Fibroblast of lung (primary cell): Measurements from ENCODE around the gene ZNF385B. TPM values are rescaled to one million over a fixed set of nuclear protein-coding genes. Genes with fewer than 3 reads are reported as not detected.

Experiments used
- DNase-seq, 2 donors: peaks; one replicate each; pipeline versions ENCODE4 v3.0.0 to v3.0.0-alpha.2; 2010; ENCODE audit warnings: low read depth in 2 of 2
- H2AFZ ChIP-seq: 2 replicates; pipeline ENCODE4 v1.5.1; 2012; ENCODE audit warnings: low read length, control low read depth, inconsistent platforms
- H3K27ac ChIP-seq: 2 replicates; pipeline ENCODE4 v1.5.1; 2011; ENCODE audit warnings: low read length, control low read depth; ENCODE audit not compliant: insufficient read depth
- H3K27me3 ChIP-seq: 2 replicates; pipeline ENCODE4 v1.5.1; 2011; ENCODE audit warnings: mild to moderate bottlenecking, low read length; ENCODE audit not compliant: control insufficient read depth, insufficient read depth
- H3K36me3 ChIP-seq: 2 replicates; pipeline ENCODE4 v1.5.1; 2011; ENCODE audit warnings: low read length; ENCODE audit not compliant: control insufficient read depth, insufficient read depth
- H3K4me1 ChIP-seq: 2 replicates; pipeline ENCODE4 v1.5.1; 2011; ENCODE audit warnings: low read length; ENCODE audit not compliant: control insufficient read depth, insufficient read depth; ENCODE audit errors: extremely low read depth
- H3K4me2 ChIP-seq: 2 replicates; pipeline ENCODE4 v1.5.1; 2011; ENCODE audit warnings: low read length, control low read depth; ENCODE audit not compliant: insufficient read depth; ENCODE audit errors: extremely low read depth
- H3K4me3 ChIP-seq, 4 experiments: fragments of 200-600 bp in 1 of 4; sonication (generic) in 1 of 4; replicated peaks in 1 of 4; 2 replicates each; pipeline ENCODE4 v1.5.1; 2011 to 2016; ENCODE audit warnings: low read length in 4 of 4, low read depth in 3 of 4, mild to moderate bottlenecking in 3 of 4, control low read depth in 2 of 4, inconsistent platforms in 1 of 4, mixed read lengths in 1 of 4; ENCODE audit not compliant: insufficient read depth in 1 of 4; ENCODE audit errors: control extremely low read depth in 1 of 4
- H3K79me2 ChIP-seq: 2 replicates; pipeline ENCODE4 v1.5.1; 2012; ENCODE audit warnings: mild to moderate bottlenecking, low read length, inconsistent platforms; ENCODE audit not compliant: control insufficient read depth, insufficient read depth
- H3K9ac ChIP-seq: 2 replicates; pipeline ENCODE4 v1.5.1; 2011; ENCODE audit warnings: mild to moderate bottlenecking, low read length, control low read depth; ENCODE audit not compliant: insufficient read depth
- H3K9me3 ChIP-seq: 2 replicates; pipeline ENCODE4 v1.5.1; 2012; ENCODE audit warnings: low read depth, low read length; ENCODE audit not compliant: control insufficient read depth, insufficient read depth
- H4K20me1 ChIP-seq: 2 replicates; pipeline ENCODE4 v1.5.1; 2011; ENCODE audit warnings: low read length; ENCODE audit not compliant: control insufficient read depth, insufficient read depth; ENCODE audit errors: extremely low read depth
- EZH2 ChIP-seq: IDR thresholded peaks from 2 replicates; pipeline ENCODE4 v1.5.1; 2012; ENCODE audit warnings: low read length, control low read depth, mild to moderate bottlenecking; ENCODE audit errors: missing control alignments
- polyA plus RNA-seq, 2 donors: library from polyadenylated mRNA; depleted of rRNA in 1 of 2; stranded (reverse) in 1 of 2; unstranded in 1 of 2; fragments of >200 nt; gene quantifications; 2 replicates each; pipeline ENCODE4 v1.2.1, GENCODE V29; 2011 to 2012; ENCODE audit warnings: missing spikeins in 1 of 2
- total RNA-seq: library from RNA; depleted of rRNA; stranded (reverse); fragments of >200 nt; gene quantifications from 2 replicates; pipeline ENCODE4 v1.2.1, GENCODE V29; 2014
- TF ChIP-seq, protein P1 (sequence below), 2 donors: IDR thresholded peaks in 1 of 2; conservative IDR thresholded peaks in 1 of 2; 1 replicate in 1 of 2; 2 replicates in 1 of 2; pipeline ENCODE4 v1.5.1; 2011 to 2012; ENCODE audit warnings: low read length in 2 of 2, control low read depth in 1 of 2, inconsistent platforms in 1 of 2, low read depth in 1 of 2, mild to moderate bottlenecking in 1 of 2

The ZNF385B gene
- total and polyA plus RNA-seq, 2 donors (not counting 1 experiment from before 2014, with no cell fraction given) = 0.06 TPM; not detected in 1

GRCh38 chr2:179800776-179801175, 60.6 kb downstream of the ZNF385B start:
- Histone ChIP-seq H3K36me3 (no peaks in the 10 kb centered on the region), H3K27ac (no peak overlapping the region), H3K9me3 (no peaks in the 10 kb centered on the region), H3K4me2 (no peak overlapping the region), H3K9ac (no peak overlapping the region), H3K4me1 (no peaks in the 10 kb centered on the region), H2AFZ (no peak overlapping the region), H4K20me1 (no peaks in the 10 kb centered on the region), H3K27me3 (no peaks in the 10 kb centered on the region), H3K79me2 (no peaks in the 10 kb centered on the region), H3K4me3 (no peak overlapping the region)
- no peak for DNase-seq
- TF ChIP-seq EZH2 = no peak
- TF ChIP-seq, protein P1, sequence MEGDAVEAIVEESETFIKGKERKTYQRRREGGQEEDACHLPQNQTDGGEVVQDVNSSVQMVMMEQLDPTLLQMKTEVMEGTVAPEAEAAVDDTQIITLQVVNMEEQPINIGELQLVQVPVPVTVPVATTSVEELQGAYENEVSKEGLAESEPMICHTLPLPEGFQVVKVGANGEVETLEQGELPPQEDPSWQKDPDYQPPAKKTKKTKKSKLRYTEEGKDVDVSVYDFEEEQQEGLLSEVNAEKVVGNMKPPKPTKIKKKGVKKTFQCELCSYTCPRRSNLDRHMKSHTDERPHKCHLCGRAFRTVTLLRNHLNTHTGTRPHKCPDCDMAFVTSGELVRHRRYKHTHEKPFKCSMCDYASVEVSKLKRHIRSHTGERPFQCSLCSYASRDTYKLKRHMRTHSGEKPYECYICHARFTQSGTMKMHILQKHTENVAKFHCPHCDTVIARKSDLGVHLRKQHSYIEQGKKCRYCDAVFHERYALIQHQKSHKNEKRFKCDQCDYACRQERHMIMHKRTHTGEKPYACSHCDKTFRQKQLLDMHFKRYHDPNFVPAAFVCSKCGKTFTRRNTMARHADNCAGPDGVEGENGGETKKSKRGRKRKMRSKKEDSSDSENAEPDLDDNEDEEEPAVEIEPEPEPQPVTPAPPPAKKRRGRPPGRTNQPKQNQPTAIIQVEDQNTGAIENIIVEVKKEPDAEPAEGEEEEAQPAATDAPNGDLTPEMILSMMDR (conservative IDR thresholded peaks at IDR 0.05 in 1 of 2, IDR thresholded peaks at IDR 0.05 in 1 of 2; ENCODE audit: low read depth in 1 of 2, low read length in 2 of 2) = no peak

- Histone ChIP-seq H3K4me2 (no peak overlapping the region), H4K20me1 (no peaks in the 10 kb centered on the region), H3K36me3 (no peaks in the 10 kb centered on the region), H3K4me3 (no peak overlapping the region), H3K79me2 (no peaks in the 10 kb centered on the region), H3K27ac (no peak overlapping the region), H3K9ac (no peak overlapping the region), H3K9me3 (no peaks in the 10 kb centered on the region), H3K27me3 (no peaks in the 10 kb centered on the region), H3K4me1 (no peaks in the 10 kb centered on the region), H2AFZ (no peak overlapping the region)
- no peak for DNase-seq
- TF ChIP-seq, protein P1 (conservative IDR thresholded peaks at IDR 0.05 in 1 of 2, IDR thresholded peaks at IDR 0.05 in 1 of 2; ENCODE audit: low read depth in 1 of 2, low read length in 2 of 2) = no peak
- no peak for TF ChIP-seq EZH2
Observed at GRCh38 chr2:179796213-179797007, 65.0 kb downstream of the ZNF385B start.

DNA sequence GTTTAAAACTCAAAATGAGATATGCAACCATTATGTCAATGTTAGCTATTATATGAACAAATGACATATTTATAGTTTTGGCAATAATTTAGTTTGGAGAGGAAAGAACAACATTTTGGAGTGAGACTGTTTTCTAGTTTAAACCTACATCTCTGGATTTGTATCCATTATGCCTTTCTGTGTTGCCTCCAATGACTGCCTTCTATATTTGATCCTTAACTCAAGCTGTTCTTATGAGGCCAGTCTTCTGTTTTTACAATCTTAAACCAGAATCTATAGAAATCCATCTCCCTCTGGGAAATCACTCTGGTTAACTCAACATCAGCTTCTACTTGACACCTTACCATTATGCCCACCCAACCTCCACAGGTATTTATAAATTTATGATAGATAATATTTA, 67.5 kb downstream of the ZNF385B start:
- Histone ChIP-seq H3K9me3 (no peaks in the 10 kb centered on the region), H3K4me2 (no peak overlapping the region), H3K79me2 (no peaks in the 10 kb centered on the region), H4K20me1 (no peaks in the 10 kb centered on the region), H3K4me1 (no peaks in the 10 kb centered on the region), H3K4me3 (no peak overlapping the region), H3K27ac (no peak overlapping the region), H2AFZ (no peak overlapping the region), H3K36me3 (no peaks in the 10 kb centered on the region), H3K9ac (no peak overlapping the region), H3K27me3 (no peaks in the 10 kb centered on the region)
- DNase-seq = no peak
- TF ChIP-seq EZH2 = no peak
- TF ChIP-seq, protein P1 (conservative IDR thresholded peaks at IDR 0.05 in 1 of 2, IDR thresholded peaks at IDR 0.05 in 1 of 2; ENCODE audit: low read depth in 1 of 2, low read length in 2 of 2) = no peak
